ENCODE data around the gene TAS2R10.

DNA sequence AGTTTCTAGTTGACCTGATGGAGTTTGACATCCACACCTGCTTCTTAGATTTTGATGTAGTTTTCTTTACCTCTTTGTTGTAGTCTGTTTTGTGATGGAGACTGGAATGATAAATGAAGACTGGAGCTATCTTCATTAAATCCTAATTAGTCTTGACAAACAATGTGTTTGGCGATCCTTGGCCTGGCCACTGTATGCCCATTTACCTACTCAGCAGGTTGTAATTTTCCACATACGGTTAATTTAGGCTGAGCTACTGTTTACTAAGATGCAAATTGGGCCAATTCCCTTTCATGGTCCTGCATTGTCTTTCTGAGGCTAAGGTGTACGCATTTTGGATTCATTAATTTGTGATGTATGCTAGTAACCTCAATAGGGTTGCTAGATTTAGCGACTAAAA is 23.6 kb downstream of the TAS2R10 start, which contains the start of gene TAS2R7:
- TF ChIP-seq ZFX (IDR thresholded peaks at IDR 0.05): no peak
- TF ChIP-seq, protein P1, sequence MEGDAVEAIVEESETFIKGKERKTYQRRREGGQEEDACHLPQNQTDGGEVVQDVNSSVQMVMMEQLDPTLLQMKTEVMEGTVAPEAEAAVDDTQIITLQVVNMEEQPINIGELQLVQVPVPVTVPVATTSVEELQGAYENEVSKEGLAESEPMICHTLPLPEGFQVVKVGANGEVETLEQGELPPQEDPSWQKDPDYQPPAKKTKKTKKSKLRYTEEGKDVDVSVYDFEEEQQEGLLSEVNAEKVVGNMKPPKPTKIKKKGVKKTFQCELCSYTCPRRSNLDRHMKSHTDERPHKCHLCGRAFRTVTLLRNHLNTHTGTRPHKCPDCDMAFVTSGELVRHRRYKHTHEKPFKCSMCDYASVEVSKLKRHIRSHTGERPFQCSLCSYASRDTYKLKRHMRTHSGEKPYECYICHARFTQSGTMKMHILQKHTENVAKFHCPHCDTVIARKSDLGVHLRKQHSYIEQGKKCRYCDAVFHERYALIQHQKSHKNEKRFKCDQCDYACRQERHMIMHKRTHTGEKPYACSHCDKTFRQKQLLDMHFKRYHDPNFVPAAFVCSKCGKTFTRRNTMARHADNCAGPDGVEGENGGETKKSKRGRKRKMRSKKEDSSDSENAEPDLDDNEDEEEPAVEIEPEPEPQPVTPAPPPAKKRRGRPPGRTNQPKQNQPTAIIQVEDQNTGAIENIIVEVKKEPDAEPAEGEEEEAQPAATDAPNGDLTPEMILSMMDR (conservative IDR thresholded peaks at IDR 0.05): no peak
